DMS53 (cell line): ENCODE measurements around the gene EPS8L3.
"Not testable (repeated sequence)": the region's sequence is repeated elsewhere in the genome, so short reads cannot be mapped to it uniquely, and the experiment has no call there.

Experiments
- DNase-seq: peaks from one replicate; lab custom pipeline; 2025; lab: John Stamatoyannopoulos, UW

The EPS8L3 gene

DNA sequence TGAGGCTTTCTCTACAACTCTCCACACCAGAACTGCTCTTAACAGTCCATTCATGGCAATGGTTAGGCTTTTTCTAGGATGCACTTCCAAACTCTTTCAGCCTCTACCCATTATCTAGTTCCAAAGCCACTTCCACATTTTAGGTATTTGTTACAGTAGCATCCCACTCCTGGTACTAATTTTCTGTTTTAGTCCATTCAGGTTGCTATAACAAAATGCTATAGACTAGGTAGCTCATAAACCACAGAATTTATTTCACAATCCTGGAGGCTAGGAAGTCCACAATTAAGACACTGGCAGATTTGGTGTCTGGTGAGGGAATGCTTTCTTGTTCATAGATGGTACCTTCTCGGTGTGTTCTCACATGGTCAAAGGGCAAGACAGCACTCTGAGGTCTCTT, 17.3 kb upstream of the EPS8L3 start:
- no peak for DNase-seq

- DNase-seq = no peak
These were observed 14.4 kb upstream of the EPS8L3 start for GRCh38 chr1:109777980-109778625.

GRCh38 chr1:109777436-109777835, 13.7 kb upstream of the EPS8L3 start:
- DNase-seq = no peak

DNA sequence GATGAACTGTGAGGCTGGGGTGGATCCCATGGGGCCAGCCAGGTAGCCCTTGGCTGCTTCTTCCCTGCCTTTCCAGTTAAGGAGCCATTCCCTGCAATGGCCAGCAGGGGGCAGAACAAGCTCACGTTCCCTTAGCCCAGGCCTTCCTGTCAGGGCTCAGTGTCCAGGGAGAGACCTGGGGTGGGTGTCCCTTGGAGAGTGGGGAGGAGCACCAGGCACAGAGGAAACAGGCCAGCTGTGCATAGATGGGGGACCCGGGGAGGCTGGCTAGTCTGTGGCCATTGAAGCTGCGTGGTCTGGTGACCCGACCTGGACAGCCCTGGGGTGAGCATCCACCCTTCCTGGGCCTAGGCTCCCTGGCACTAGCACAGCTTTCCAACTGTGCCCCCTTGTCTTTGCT, 13.2 kb upstream of the EPS8L3 start:
- DNase-seq = peak; percentile 90

- DNase-seq = no peak
These were observed 12.6 kb upstream of the EPS8L3 start for GRCh38 chr1:109776206-109776835.

- no peak for DNase-seq
These were observed 11.7 kb upstream of the EPS8L3 start for GRCh38 chr1:109775398-109775797.

DNA sequence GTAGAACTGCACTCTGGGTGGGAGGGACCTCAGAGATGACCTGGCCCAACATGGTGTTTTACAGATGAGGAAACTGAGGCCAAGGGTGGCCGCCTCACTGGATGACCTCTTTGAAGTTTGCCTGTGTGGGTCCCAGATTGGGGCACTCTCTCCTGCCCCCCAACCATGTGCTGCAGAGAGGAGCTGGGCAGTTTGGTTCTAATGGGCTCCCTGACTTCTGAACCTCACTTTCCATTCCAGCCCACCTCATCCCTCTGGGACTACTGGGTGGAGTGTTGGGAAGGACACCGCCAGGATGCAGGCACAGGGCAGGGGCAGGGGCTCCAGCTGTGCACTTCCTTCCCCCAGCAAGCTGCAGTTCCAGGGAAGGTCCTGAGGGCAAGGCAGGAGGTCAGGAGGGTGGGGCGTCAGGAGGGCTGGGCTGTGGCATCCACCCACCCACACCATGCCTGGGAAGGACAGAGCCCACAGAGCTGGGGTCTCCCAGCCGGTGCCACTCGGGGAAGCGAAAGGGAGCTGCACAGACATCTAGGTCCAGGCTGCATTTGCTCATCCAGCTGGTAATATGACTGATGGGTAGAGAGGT, 10.3 kb upstream of the EPS8L3 start:
- no peak for DNase-seq

DNA sequence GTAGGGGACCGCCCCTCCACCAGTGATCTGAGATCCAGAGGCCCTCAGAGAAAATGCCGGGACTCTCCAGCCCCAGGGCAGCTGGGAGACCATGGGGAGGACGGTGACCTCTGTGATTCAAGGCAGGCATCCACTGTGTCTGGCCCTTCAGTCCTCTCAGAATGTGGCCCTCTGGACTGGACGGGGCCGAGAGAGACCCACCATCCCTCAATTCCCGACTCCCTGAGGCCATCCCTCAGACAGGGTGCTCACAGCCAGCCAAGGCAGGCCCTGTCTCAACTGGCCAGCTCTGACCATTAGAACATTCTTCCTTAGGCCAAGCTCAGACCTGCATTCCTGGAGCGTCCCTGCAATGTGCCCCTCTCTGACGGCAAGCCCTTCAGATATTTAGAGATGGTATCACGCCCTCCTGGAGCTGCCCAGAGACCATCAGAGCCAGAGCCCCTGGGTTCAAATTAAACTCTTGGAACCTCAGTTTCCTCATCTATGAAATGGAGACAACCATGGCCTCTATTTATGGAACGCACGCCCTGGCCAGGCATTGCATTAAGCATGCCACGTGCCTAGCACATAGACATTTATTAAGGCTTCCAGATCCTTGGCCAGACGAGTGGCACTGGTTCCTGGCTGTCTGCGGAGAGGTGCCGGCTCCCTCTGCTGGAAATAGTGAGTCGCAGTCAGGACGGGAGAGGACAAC, 9.6 kb upstream of the EPS8L3 start:
- DNase-seq = peak; percentile 95

GRCh38 chr1:109772658-109773202, 9.0 kb upstream of the EPS8L3 start:
- no peak for DNase-seq

- DNase-seq = no peak
These were observed 8.3 kb upstream of the EPS8L3 start for GRCh38 chr1:109771712-109772657.

DNA sequence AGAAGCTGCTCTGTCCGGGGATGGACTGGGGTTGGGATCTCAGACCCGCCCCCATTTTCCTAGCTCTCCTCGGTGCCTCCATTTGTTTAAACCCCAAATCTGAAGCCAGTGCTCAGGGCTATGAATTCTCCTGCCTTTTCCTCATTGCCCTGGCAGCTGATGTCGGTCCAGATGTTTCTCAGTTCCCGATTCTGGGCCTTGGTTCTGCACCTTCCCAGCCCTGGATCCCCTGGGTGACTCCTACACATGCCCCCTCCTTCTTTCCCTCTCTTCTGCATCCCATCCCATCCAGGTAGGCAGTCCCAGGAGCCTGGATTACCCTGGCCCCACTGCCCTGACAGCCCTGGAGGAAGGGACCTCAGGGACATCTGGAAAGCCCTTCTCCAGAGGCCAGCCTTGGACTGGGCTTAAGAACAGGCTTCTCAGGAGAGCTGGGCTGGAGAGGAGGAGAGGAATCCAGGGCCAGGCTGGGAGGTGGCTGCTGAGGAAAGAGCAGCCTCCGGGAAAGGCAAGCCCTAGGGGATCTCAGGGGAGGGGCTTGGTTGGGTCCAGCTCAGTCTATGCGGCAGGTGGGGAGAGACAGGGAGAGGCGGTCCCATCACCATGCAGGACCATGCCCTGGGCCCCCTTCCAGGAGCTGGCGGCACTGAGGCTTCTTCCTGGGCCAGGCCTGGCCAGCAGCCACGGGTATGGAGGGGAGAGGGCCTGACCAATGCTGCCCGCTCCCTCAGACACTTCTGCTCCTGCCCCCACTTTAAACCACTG, 6.8 kb upstream of the EPS8L3 start:
- DNase-seq = no peak

GRCh38 chr1:109769330-109770078, 5.8 kb upstream of the EPS8L3 start:
- DNase-seq = no peak

DNA sequence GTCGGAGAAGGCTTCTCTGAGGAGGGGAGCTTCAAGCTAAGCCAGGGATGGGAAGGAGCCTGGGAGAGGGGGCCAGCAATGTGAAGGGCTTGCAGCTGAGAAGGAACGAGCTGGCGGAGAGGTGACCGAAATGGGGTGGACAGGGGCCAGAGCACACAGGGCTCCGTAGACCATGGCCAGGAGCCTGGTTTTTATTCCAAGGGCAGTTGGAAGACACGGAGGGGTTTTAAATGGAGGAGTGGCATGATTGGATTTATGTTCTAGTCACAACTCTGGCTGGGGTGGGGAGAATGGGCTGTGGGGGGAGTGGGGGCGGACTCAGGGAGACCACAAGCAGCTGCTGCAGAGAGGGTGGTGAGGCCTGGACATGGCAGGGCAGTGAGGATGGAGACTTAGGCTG, 5.1 kb upstream of the EPS8L3 start:
- no peak for DNase-seq

DNA sequence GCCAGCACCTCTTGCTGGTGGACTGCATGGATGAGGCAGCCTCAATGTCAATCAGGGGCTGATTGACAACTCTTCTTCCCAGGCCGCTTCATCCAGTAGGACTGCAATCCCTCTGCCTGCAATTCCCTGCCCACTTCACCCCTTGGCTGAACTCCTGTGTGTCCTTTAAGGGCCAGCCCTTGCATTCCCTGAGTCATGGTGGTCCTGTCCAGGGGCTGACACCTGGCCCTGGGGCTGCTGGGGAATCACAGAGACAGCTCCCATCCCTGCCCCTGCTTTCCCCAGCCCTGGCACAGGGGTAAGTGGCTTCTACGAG, 4.6 kb upstream of the EPS8L3 start:
- no peak for DNase-seq

DNA sequence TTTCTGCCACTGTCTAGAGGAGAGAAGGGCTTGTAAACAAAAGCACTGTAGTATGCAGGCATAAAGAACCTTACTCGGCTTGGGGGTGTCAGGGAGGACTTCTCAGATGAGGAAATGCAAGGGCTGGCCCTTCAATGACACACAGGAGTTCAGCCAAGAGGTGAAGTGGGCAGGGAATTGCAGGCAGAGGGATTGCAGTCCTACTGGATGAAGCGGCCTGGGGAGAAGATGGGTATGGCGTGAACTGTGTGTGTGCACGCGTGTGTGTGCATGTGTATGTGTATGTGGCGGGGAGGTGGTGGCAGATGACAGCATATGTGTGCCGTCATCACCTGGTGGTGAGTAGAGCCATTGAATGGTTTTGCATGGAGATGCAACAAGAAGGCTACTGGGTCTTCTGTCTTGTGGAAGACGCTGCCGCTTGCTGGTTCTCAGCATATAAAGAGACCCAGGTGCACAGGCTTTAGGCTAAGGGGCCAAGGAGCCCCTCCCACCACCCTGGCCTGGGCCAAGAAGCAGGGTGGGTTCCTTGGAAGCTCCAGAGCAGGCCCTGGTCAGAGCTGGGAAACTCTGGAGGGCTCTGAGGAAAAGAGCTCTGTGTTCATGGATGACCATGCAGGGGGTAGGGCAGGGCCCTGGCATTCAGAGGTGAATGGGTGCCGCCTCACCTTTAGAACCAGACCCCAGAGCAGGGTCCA, 4.1 kb upstream of the EPS8L3 start:
- no peak for DNase-seq

DNA sequence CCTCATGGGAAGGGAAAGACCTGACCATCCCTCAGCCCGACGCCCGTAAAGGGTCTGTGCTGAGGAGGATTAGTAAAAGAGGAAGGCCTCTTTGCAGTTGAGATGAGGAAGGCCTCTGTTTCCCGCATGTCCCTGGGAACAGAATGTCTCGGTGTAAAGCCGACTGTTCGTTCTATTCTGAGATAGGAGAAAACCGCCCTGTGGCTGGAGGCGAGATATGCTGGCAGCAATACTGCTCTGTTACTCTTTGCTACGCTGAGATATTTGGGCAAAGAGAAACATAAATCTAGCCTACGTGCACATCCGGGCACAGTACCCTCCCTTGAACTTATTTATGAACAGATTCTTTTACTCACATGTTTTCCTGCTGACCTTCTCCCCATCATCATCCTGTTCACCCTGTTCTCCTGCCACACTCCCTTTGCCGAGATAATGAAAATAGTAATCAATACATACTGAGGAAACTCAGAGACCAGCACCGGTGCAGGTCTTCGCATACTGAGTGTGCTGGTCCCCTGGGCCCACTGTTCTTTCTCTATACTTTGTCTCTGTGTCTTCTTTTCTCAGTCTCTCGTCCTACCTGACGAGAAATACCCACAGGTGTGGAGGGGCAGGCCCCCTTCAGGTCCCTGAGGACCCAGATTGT, 3.4 kb upstream of the EPS8L3 start:
- not testable (repeated sequence) for DNase-seq

- no peak for DNase-seq
These were observed 2.3 kb upstream of the EPS8L3 start for GRCh38 chr1:109765896-109766615.

- no peak for DNase-seq
These were observed 1.7 kb upstream of the EPS8L3 start for GRCh38 chr1:109765483-109765815.
